Thyroid gland (tissue), 4 donors: Measurements from ENCODE around the gene APOA4. TPM values are rescaled to one million over a fixed set of nuclear protein-coding genes. Genes with fewer than 3 reads are reported as not detected.

Source experiments
- DNase-seq, 2 donors: peaks; one replicate each; pipeline ENCODE4 v3.0.0-alpha.2; 2019
- H3K27ac ChIP-seq, 3 donors: fragments of 200-600 bp; sonication (generic); 1 replicate in 2 of 3; 2 replicates in 1 of 3; pipeline ENCODE4 v1.5.1; 2016 to 2019; ENCODE audit warnings: mild to moderate bottlenecking in 1 of 3, moderate library complexity in 1 of 3
- H3K27me3 ChIP-seq: fragments of 200-600 bp; sonication (generic); one replicate; pipeline ENCODE4 v1.5.1; 2019
- H3K36me3 ChIP-seq, 2 donors: fragments of 200-600 bp; sonication (generic); one replicate each; pipeline ENCODE4 v1.5.1; 2016 to 2019
- H3K4me1 ChIP-seq, 2 donors: fragments of 200-600 bp; sonication (generic); one replicate each; pipeline ENCODE4 v1.5.1; 2017 to 2019
- H3K4me3 ChIP-seq, 3 donors: fragments of 200-600 bp; sonication (generic); replicated peaks in 1 of 3; 1 replicate in 2 of 3; 2 replicates in 1 of 3; pipeline ENCODE4 v1.5.1; 2016; ENCODE audit warnings: mild to moderate bottlenecking in 1 of 3
- H3K9me3 ChIP-seq: fragments of 200-600 bp; sonication (generic); one replicate; pipeline ENCODE4 v1.5.1; 2017
- POLR2A ChIP-seq, 2 donors: fragments of 450-650 bp; IDR thresholded peaks; one replicate each; pipeline ENCODE4 v1.6.1; 2017; ENCODE audit warnings: antibody characterized with exemption in 2 of 2, mild to moderate bottlenecking in 2 of 2, moderate library complexity in 1 of 2
- WGBS, 2 donors: methylation state at CpG; one replicate each; pipeline ENCODE4 v1.1.5; 2017; 5-methylcytosine and 5-hydroxymethylcytosine counted together
- intact Hi-C: fragments of 100-400 bp; cut with DNase I; formaldehyde crosslinking; loops from one replicate; pipeline ENCODE4 v1.15.1; 2023
- total RNA-seq, 4 donors: library from RNA; depleted of rRNA; stranded (reverse); fragments of >200 nt; gene quantifications; one replicate each; pipeline ENCODE4 v1.2.3, GENCODE V29; 2016
- TF ChIP-seq, protein P1 (sequence below), 6 experiments: fragments of 200-600 bp in 3 of 6; fragments of 450-650 bp in 3 of 6; sonication (generic) in 3 of 6; IDR thresholded peaks; one replicate each; pipeline ENCODE4 v1.5.1; 2016 to 2019; ENCODE audit warnings: antibody characterized with exemption in 6 of 6, mild to moderate bottlenecking in 2 of 6, inconsistent platforms in 1 of 6, moderate library complexity in 1 of 6

Gene APOA4
- total RNA-seq, 4 donors from 2014 or later = not detected

DNA sequence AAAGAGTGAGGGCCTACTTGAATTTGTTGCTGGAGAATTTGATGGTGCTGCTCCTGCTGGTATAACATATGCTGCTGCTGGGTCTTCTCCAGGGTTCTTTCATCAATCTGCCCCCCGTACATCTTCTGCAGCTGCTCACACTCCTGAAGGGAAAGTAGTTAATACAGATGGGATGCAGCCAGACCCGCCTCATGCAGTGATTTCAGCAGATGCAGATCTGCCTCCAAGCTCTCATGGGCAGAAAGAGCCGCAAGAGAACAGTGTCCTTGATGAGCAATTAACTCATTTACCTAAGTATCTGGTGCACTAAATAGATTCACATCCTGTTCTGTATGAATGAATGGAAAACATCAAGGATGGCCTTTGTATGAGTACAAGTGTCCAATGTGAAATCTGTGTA, 39.1 kb upstream of the APOA4 start:
- no peak for DNase-seq
- Histone ChIP-seq H3K4me1 (no peaks in the 10 kb centered on the region), H3K27ac (no peak overlapping the region), H3K27me3 (no peaks in the 10 kb centered on the region), H3K36me3 (peaks cover 70 to 77% of the 10 kb centered on the region in 2 donors), H3K9me3 (no peaks in the 10 kb centered on the region), H3K4me3 (no peak overlapping the region)
- WGBS, 2 donors = 87 to 98% methylated on average over 3 of the region's 3 CpGs
- TF ChIP-seq, protein P1, sequence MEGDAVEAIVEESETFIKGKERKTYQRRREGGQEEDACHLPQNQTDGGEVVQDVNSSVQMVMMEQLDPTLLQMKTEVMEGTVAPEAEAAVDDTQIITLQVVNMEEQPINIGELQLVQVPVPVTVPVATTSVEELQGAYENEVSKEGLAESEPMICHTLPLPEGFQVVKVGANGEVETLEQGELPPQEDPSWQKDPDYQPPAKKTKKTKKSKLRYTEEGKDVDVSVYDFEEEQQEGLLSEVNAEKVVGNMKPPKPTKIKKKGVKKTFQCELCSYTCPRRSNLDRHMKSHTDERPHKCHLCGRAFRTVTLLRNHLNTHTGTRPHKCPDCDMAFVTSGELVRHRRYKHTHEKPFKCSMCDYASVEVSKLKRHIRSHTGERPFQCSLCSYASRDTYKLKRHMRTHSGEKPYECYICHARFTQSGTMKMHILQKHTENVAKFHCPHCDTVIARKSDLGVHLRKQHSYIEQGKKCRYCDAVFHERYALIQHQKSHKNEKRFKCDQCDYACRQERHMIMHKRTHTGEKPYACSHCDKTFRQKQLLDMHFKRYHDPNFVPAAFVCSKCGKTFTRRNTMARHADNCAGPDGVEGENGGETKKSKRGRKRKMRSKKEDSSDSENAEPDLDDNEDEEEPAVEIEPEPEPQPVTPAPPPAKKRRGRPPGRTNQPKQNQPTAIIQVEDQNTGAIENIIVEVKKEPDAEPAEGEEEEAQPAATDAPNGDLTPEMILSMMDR (IDR thresholded peaks at IDR 0.05) = no peak
- no peak for TF ChIP-seq POLR2A (IDR thresholded peaks at IDR 0.05)
- intact Hi-C loops = no loop called here

DNA sequence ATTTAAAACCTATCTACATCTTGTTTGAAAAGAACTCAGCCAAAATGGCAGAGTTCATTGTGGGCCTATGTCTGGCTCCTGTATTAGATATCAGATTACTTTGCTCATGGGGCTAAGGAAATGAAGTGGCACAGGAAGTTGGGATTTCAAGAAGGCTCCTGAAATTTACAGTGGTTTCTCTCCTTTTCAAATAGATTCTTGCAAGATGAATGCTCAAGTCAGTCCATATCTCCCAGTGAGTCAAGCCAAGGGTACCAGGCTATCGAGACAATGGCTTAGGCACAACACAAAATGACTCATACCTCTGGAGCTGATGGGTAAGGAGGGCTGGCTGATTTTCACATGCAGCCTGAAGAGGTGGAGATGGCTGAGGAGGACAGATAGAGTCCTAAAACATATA, 38.4 kb upstream of the APOA4 start:
- Histone ChIP-seq H3K4me3 (no peak overlapping the region), H3K27me3 (no peaks in the 10 kb centered on the region), H3K27ac (no peak overlapping the region), H3K36me3 (peaks cover 63 to 72% of the 10 kb centered on the region in 2 donors), H3K4me1 (no peaks in the 10 kb centered on the region), H3K9me3 (no peaks in the 10 kb centered on the region)
- TF ChIP-seq, protein P1 (IDR thresholded peaks at IDR 0.05) = no peak
- TF ChIP-seq POLR2A (IDR thresholded peaks at IDR 0.05) = no peak
- intact Hi-C loops = no loop called here
- WGBS, 2 donors = 92 to 93% methylated on average over 1 of the region's 1 CpG
- no peak for DNase-seq

DNA sequence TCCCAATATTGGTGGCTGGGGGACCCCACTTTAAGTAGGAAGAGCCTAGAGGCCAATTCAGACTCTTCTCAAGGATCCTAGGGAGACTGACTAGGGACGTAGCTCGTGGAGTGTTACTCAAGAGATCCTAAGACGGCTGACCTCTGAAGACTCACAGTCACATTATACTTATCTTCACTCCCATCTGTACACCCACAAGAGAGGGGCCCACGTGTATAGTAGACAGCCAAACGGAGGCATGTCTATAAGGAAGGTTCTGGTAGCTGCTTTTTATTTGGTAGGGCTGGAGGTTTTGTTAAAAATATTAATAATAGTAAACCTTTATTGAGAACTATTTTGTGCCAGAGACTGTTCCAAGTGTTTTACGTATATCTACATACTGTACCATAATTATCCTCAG, 37.2 kb upstream of the APOA4 start:
- TF ChIP-seq, protein P1 (IDR thresholded peaks at IDR 0.05) = no peak
- no peak for TF ChIP-seq POLR2A (IDR thresholded peaks at IDR 0.05)
- H3K4me3 ChIP-seq = no peak overlapping the region
- no peaks in the 10 kb centered on the region for H3K9me3 ChIP-seq
- 91 to 92% methylated on average over 6 of the region's 6 CpGs for WGBS, 2 donors
- DNase-seq = no peak
- H3K4me1 ChIP-seq = no peaks in the 10 kb centered on the region
- H3K27ac ChIP-seq = no peak overlapping the region
- peaks cover 59 to 70% of the 10 kb centered on the region in 2 donors for H3K36me3 ChIP-seq
- intact Hi-C loops = no loop called here
- H3K27me3 ChIP-seq = no peaks in the 10 kb centered on the region

DNA sequence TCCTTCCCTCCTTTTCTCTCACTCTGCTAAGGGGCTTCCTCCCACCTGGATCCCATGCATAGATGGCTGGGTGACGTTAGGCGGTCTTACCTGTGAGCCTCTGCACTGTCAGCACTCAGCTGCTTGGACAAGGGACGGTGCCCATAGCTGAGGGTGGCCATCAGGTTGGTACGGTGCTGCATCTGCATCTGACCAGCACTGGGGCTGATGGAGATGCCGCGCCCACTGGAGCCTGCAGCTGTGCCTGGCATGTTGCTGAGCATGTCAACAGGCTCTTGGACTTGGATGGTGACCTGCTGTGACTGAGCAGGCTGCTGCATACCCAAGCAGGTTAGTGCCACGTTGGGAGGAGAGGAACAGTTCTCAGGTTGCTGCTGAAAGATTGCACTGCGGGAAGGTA, 36.1 kb upstream of the APOA4 start:
- 95 to 97% methylated on average over 5 to 8 of the region's 8 CpGs for WGBS, 2 donors
- Histone ChIP-seq H3K27ac (no peak overlapping the region), H3K36me3 (peaks cover 58 to 66% of the 10 kb centered on the region in 2 donors), H3K4me1 (peaks cover 0 to under 1% of the 10 kb centered on the region in 2 donors), H3K27me3 (no peaks in the 10 kb centered on the region), H3K9me3 (no peaks in the 10 kb centered on the region), H3K4me3 (no peak overlapping the region)
- TF ChIP-seq POLR2A (IDR thresholded peaks at IDR 0.05) = no peak
- TF ChIP-seq, protein P1 (IDR thresholded peaks at IDR 0.05) = no peak
- no peak for DNase-seq
- intact Hi-C loops = no loop called here

DNA sequence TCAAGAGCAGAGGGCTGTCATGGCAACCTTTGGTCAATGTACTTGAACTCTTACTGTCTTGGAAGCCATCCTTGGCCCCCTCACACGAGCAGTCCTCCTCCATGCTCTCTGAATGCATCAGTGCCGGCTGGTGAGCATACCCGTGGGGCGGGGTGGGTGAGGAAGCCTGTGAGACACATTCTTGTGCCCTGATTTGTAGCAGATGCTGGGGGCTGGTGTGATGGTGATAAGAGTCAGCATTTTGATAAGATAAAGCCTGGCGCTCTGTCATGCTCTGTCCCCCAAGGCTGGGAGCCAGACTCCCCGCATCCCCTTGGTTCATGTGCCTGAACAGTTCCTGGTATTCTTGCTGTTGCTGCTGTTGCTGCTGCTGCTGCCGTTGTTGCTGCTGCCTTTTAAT, 34.8 kb upstream of the APOA4 start:
- intact Hi-C loops = no loop called here
- no peak for TF ChIP-seq POLR2A (IDR thresholded peaks at IDR 0.05)
- TF ChIP-seq, protein P1 (IDR thresholded peaks at IDR 0.05) = no peak
- no peak overlapping the region for H3K27ac ChIP-seq
- H3K4me3 ChIP-seq = no peak overlapping the region
- DNase-seq = no peak
- WGBS, 2 donors = 84 to 93% methylated on average over 4 to 7 of the region's 7 CpGs
- H3K36me3 ChIP-seq = peaks cover 45 to 54% of the 10 kb centered on the region in 2 donors
- H3K9me3 ChIP-seq = no peaks in the 10 kb centered on the region
- H3K4me1 ChIP-seq = peaks cover 0 to 5% of the 10 kb centered on the region in 2 donors
- no peaks in the 10 kb centered on the region for H3K27me3 ChIP-seq
